Urinary bladder (tissue), 4 donors: ENCODE measurements around the gene PARD3B. TPM values are rescaled to one million over a fixed set of nuclear protein-coding genes. Genes with fewer than 3 reads are reported as not detected.
A peak's percentile ranks its signal among the peaks of the same experiment; 100 is the strongest.

Experiments
- DNase-seq: peaks from one replicate; pipeline ENCODE4 v3.0.0-alpha.2; 2015; ENCODE audit errors: extremely low spot score
- H3K27ac ChIP-seq: one replicate; pipeline ENCODE4 v1.5.1; 2013; ENCODE audit warnings: low read depth, mild to moderate bottlenecking, moderate library complexity
- H3K36me3 ChIP-seq: one replicate; pipeline ENCODE4 v1.6.1; 2013; ENCODE audit warnings: mild to moderate bottlenecking, moderate library complexity; ENCODE audit not compliant: insufficient read depth
- H3K4me1 ChIP-seq: one replicate; pipeline ENCODE4 v1.6.1; 2013; ENCODE audit warnings: mild to moderate bottlenecking, moderate library complexity; ENCODE audit not compliant: insufficient read depth
- H3K4me3 ChIP-seq: one replicate; pipeline ENCODE4 v1.5.1; 2013; ENCODE audit warnings: low read depth, low read length
- WGBS: extraction: QIAGEN DNeasy Blood & Tissue Kit; methylation state at CpG from one replicate; pipeline ENCODE4 v1.1.7; 2013; 5-methylcytosine and 5-hydroxymethylcytosine counted together
- polyA plus RNA-seq: library from polyadenylated mRNA; stranded (reverse); fragments of 200-250 nt; gene quantifications from one replicate; pipeline ENCODE4 v1.2.3, GENCODE V29; 2013
- total RNA-seq: library from RNA; depleted of rRNA; stranded (reverse); fragments of >200 nt; gene quantifications from one replicate; pipeline ENCODE4 v1.2.3, GENCODE V29; 2014
- donor health status: healthy with polysubstance abuse.
- donor health status: healthy.

Gene PARD3B
- total and polyA plus RNA-seq, 2 donors = 9.1 to 42.9 TPM

- H3K4me1 ChIP-seq = no peaks in the 10 kb centered on the region
- no peaks in the 10 kb centered on the region for H3K36me3 ChIP-seq
- WGBS = 75% methylated on average over 4 of the region's 4 CpGs
- no peak overlapping the region for H3K27ac ChIP-seq
- no peak for DNase-seq
- H3K4me3 ChIP-seq = no peak overlapping the region
These were observed 305.3 kb downstream of the PARD3B start for GRCh38 chr2:204850581-204850980.

GRCh38 chr2:204853905-204854304, 308.6 kb downstream of the PARD3B start:
- WGBS = 67% methylated on average over 1 of the region's 1 CpG
- Histone ChIP-seq H3K36me3 (no peaks in the 10 kb centered on the region), H3K4me3 (no peak overlapping the region), H3K4me1 (no peaks in the 10 kb centered on the region), H3K27ac (no peak overlapping the region)
- no peak for DNase-seq

GRCh38 chr2:204860274-204860673, 315.0 kb downstream of the PARD3B start:
- no peaks in the 10 kb centered on the region for H3K4me1 ChIP-seq
- no peak overlapping the region for H3K4me3 ChIP-seq
- no peak overlapping the region for H3K27ac ChIP-seq
- no peak for DNase-seq
- WGBS = 58% methylated on average over 6 of the region's 6 CpGs
- H3K36me3 ChIP-seq = no peaks in the 10 kb centered on the region

GRCh38 chr2:204862809-204863208, 317.5 kb downstream of the PARD3B start:
- no peak overlapping the region for H3K27ac ChIP-seq
- H3K4me1 ChIP-seq = no peaks in the 10 kb centered on the region
- DNase-seq = no peak
- 97% methylated on average over 7 of the region's 7 CpGs for WGBS
- H3K4me3 ChIP-seq = no peak overlapping the region
- H3K36me3 ChIP-seq = no peaks in the 10 kb centered on the region

GRCh38 chr2:204863336-204863735, 318.1 kb downstream of the PARD3B start:
- no peak for DNase-seq
- Histone ChIP-seq H3K27ac (no peak overlapping the region), H3K4me3 (no peak overlapping the region), H3K36me3 (no peaks in the 10 kb centered on the region), H3K4me1 (no peaks in the 10 kb centered on the region)
- WGBS = 70% methylated on average over 4 of the region's 4 CpGs

- no peak for DNase-seq
- H3K36me3 ChIP-seq = no peaks in the 10 kb centered on the region
- no peak overlapping the region for H3K4me3 ChIP-seq
- no peaks in the 10 kb centered on the region for H3K4me1 ChIP-seq
- WGBS = 29% methylated on average over 3 of the region's 3 CpGs
- no peak overlapping the region for H3K27ac ChIP-seq
These were observed 324.0 kb downstream of the PARD3B start for GRCh38 chr2:204869132-204869823.

GRCh38 chr2:204870053-204870452, 324.8 kb downstream of the PARD3B start:
- H3K4me1 ChIP-seq = no peaks in the 10 kb centered on the region
- H3K27ac ChIP-seq = no peak overlapping the region

GRCh38 chr2:204871231-204871953, 326.1 kb downstream of the PARD3B start:
- H3K27ac ChIP-seq = no peak overlapping the region
- no peak overlapping the region for H3K4me3 ChIP-seq
- no peaks in the 10 kb centered on the region for H3K4me1 ChIP-seq
- DNase-seq = peak; percentile 15
- no peaks in the 10 kb centered on the region for H3K36me3 ChIP-seq
- WGBS = 86% methylated on average over 1 of the region's 1 CpG

More at GRCh38 chr2:204870053-204870452, 324.8 kb downstream of the PARD3B start:
- H3K36me3 ChIP-seq = no peaks in the 10 kb centered on the region
- no peak for DNase-seq
- no peak overlapping the region for H3K4me3 ChIP-seq
- 86% methylated on average over 2 of the region's 2 CpGs for WGBS

GRCh38 chr2:204876311-204876710, 331.0 kb downstream of the PARD3B start:
- H3K27ac ChIP-seq = no peak overlapping the region
- DNase-seq = no peak
- 83% methylated on average over 4 of the region's 4 CpGs for WGBS
- H3K36me3 ChIP-seq = no peaks in the 10 kb centered on the region
- no peaks in the 10 kb centered on the region for H3K4me1 ChIP-seq
- no peak overlapping the region for H3K4me3 ChIP-seq

GRCh38 chr2:204877691-204878090, 332.4 kb downstream of the PARD3B start:
- Histone ChIP-seq H3K4me3 (no peak overlapping the region), H3K27ac (no peak overlapping the region), H3K36me3 (no peaks in the 10 kb centered on the region), H3K4me1 (no peaks in the 10 kb centered on the region)
- DNase-seq = no peak

GRCh38 chr2:204880928-204881327, 335.7 kb downstream of the PARD3B start:
- WGBS = 92% methylated on average over 3 of the region's 3 CpGs
- H3K4me3 ChIP-seq = no peak overlapping the region
- H3K36me3 ChIP-seq = no peaks in the 10 kb centered on the region
- no peaks in the 10 kb centered on the region for H3K4me1 ChIP-seq
- DNase-seq = no peak
- no peak overlapping the region for H3K27ac ChIP-seq

GRCh38 chr2:204881655-204882054, 336.4 kb downstream of the PARD3B start:
- DNase-seq = no peak
- Histone ChIP-seq H3K36me3 (no peaks in the 10 kb centered on the region), H3K27ac (no peak overlapping the region), H3K4me1 (no peaks in the 10 kb centered on the region), H3K4me3 (no peak overlapping the region)
- 84% methylated on average over 4 of the region's 4 CpGs for WGBS

- DNase-seq = no peak
- no peaks in the 10 kb centered on the region for H3K36me3 ChIP-seq
- no peaks in the 10 kb centered on the region for H3K4me1 ChIP-seq
- WGBS = 67% methylated on average over 2 of the region's 2 CpGs
- no peak overlapping the region for H3K4me3 ChIP-seq
- no peak overlapping the region for H3K27ac ChIP-seq
These were observed 340.5 kb downstream of the PARD3B start for GRCh38 chr2:204885747-204886146.

GRCh38 chr2:204886713-204887112, 341.4 kb downstream of the PARD3B start:
- DNase-seq = no peak
- H3K4me1 ChIP-seq = no peaks in the 10 kb centered on the region
- no peaks in the 10 kb centered on the region for H3K36me3 ChIP-seq
- no peak overlapping the region for H3K4me3 ChIP-seq
- WGBS = 87% methylated on average over 1 of the region's 1 CpG
- H3K27ac ChIP-seq = no peak overlapping the region
